HCT116 (cell line): ENCODE data around the gene DIPK1B. TPM values are rescaled to one million over a fixed set of nuclear protein-coding genes. Genes with fewer than 3 reads are reported as not detected.

Experiments used
- ATAC-seq: fragments of 200-7000 bp; cut with Tn5 transposase; 2 replicates; pipeline ENCODE4 v1.9.1; 2020; ENCODE audit warnings: mild to moderate bottlenecking, moderate library complexity
- BruUV-seq: library from RNA; stranded (reverse); fragments of 400-500 nt; replicated peaks from 2 replicates; lab custom pipeline; 2021; lab: Mats Ljungman, UMichigan
- CTCF ChIA-PET: fragments of 300-600 bp; sonication (Branson Sonifier 250); formaldehyde crosslinking; loops from one replicate; lab custom pipeline; 2021; ENCODE audit warnings: antibody characterized with exemption; lab: Charles Lee
- POLR2A ChIA-PET: fragments of 300-600, 350-600 bp; sonication (Branson Sonifier 250); formaldehyde crosslinking; loops from one replicate; lab custom pipeline; 2021; ENCODE audit warnings: antibody characterized with exemption; lab: Charles Lee
- RAD21 ChIA-PET, 2 experiments: fragments of 300-600 bp; sonication (Branson Sonifier 250); formaldehyde crosslinking; loops; one replicate each; lab custom pipeline; 2023; ENCODE audit warnings: low total read pairs in 2 of 2; ENCODE audit not compliant: uncharacterized antibody in 2 of 2, unreplicated experiment in 2 of 2, low non-redundant PET in 1 of 2; lab: Charles Lee
- DNase-seq: peaks from one replicate; pipeline ENCODE4 v3.0.0-alpha.2; 2010; ENCODE audit warnings: low read depth, low spot score
- H2AFZ ChIP-seq: fragments of 200-600 bp; shearing (Covaris generic), sonication (generic); 2 replicates; pipeline ENCODE4 v1.6.1; 2017; ENCODE audit warnings: low read depth, mixed run types, mixed read lengths, antibody characterized with exemption, low read length; ENCODE audit not compliant: poor library complexity, severe bottlenecking
- H3K27ac ChIP-seq: 2 replicates; pipeline ENCODE4 v1.5.1; 2012; ENCODE audit warnings: low read depth, low read length
- H3K27me3 ChIP-seq: fragments of 200-600 bp; sonication (generic); 2 replicates; pipeline ENCODE4 v1.6.1; 2016; ENCODE audit warnings: mixed run types, low read length, mixed read lengths; ENCODE audit not compliant: insufficient read depth
- H3K36me3 ChIP-seq, 2 experiments: fragments of 200-500 bp in 1 of 2; fragments of 200-600 bp in 1 of 2; sonication (Bioruptor generic) in 1 of 2; sonication (generic) in 1 of 2; 2 replicates each; pipeline versions ENCODE4 v1.5.1 to v1.6.1; 2014 to 2016; ENCODE audit warnings: low read length in 2 of 2, inconsistent platforms in 1 of 2, mixed read lengths in 1 of 2, mixed run types in 1 of 2; ENCODE audit not compliant: insufficient read depth in 2 of 2, control insufficient read depth in 1 of 2
- H3K4me1 ChIP-seq, 2 experiments: fragments of 200-600 bp in 1 of 2; sonication (generic) in 1 of 2; 2 replicates each; pipeline versions ENCODE4 v1.5.1 to v1.6.1; 2012 to 2017; ENCODE audit warnings: low read length in 2 of 2, inconsistent platforms in 1 of 2, mild to moderate bottlenecking in 1 of 2, mixed read lengths in 1 of 2, mixed run types in 1 of 2, moderate library complexity in 1 of 2; ENCODE audit not compliant: insufficient read depth in 2 of 2, control insufficient read depth in 1 of 2
- H3K4me2 ChIP-seq: fragments of 200-600 bp; sonication (generic); 2 replicates; pipeline ENCODE4 v1.6.1; 2017; ENCODE audit warnings: mixed run types, low read length, mixed read lengths
- H3K4me3 ChIP-seq, 2 experiments: fragments of 200-600 bp in 1 of 2; sonication (generic) in 1 of 2; replicated peaks in 1 of 2; 2 replicates each; pipeline ENCODE4 v1.5.1; 2011 to 2016; ENCODE audit warnings: low read length in 2 of 2, control low read depth in 1 of 2, low read depth in 1 of 2, mild to moderate bottlenecking in 1 of 2, mixed read lengths in 1 of 2, mixed run types in 1 of 2
- H3K79me2 ChIP-seq: fragments of 200-600 bp; sonication (generic); 2 replicates; pipeline ENCODE4 v1.6.1; 2017; ENCODE audit warnings: mild to moderate bottlenecking, mixed run types, low read length, moderate library complexity, mixed read lengths; ENCODE audit not compliant: insufficient read depth
- H3K9ac ChIP-seq: fragments of 200-600 bp; sonication (generic); 2 replicates; pipeline ENCODE4 v1.6.1; 2016; ENCODE audit warnings: low read length, mixed read lengths
- H3K9me2 ChIP-seq: fragments of 200-600 bp; sonication (generic), shearing (Covaris generic); 2 replicates; pipeline ENCODE4 v1.6.1; 2017; ENCODE audit warnings: mixed run types, mild to moderate bottlenecking, moderate library complexity; ENCODE audit not compliant: insufficient read depth
- H3K9me3 ChIP-seq, 2 experiments: fragments of 200-500 bp in 1 of 2; fragments of 200-600 bp in 1 of 2; sonication (Bioruptor generic) in 1 of 2; sonication (generic) in 1 of 2; 2 replicates each; pipeline ENCODE4 v1.6.1; 2014 to 2017; ENCODE audit warnings: low read length in 2 of 2, mixed read lengths in 2 of 2, inconsistent platforms in 1 of 2, low read depth in 1 of 2, mild to moderate bottlenecking in 1 of 2, mixed run types in 1 of 2, moderate library complexity in 1 of 2; ENCODE audit not compliant: control insufficient read depth in 1 of 2, insufficient read depth in 1 of 2
- H4K20me1 ChIP-seq: fragments of 200-600 bp; sonication (generic), shearing (Covaris generic); 2 replicates; pipeline ENCODE4 v1.6.1; 2017; ENCODE audit warnings: mixed run types, mild to moderate bottlenecking, moderate library complexity; ENCODE audit not compliant: insufficient read depth
- ATF3 ChIP-seq: IDR thresholded peaks from 2 replicates; pipeline ENCODE4 v1.6.1; 2012
- CBX3 ChIP-seq: IDR thresholded peaks from 2 replicates; pipeline ENCODE4 v1.6.1; 2012; ENCODE audit warnings: low read depth
- CEBPB ChIP-seq: IDR thresholded peaks from 2 replicates; pipeline ENCODE4 v1.6.1; 2012; ENCODE audit warnings: low read depth
- ELF1 ChIP-seq: IDR thresholded peaks from 2 replicates; pipeline ENCODE4 v1.6.1; 2012; ENCODE audit warnings: low read depth, borderline replicate concordance
- JUND ChIP-seq: IDR thresholded peaks from 2 replicates; pipeline ENCODE4 v1.6.1; 2012
- RAD21 ChIP-seq: IDR thresholded peaks from 2 replicates; pipeline ENCODE4 v1.6.1; 2012; ENCODE audit warnings: low read depth, mild to moderate bottlenecking
- SP1 ChIP-seq: IDR thresholded peaks from 2 replicates; pipeline ENCODE4 v1.6.1; 2012; ENCODE audit warnings: low read depth
- TCF7L2 ChIP-seq: IDR thresholded peaks from 2 replicates; pipeline ENCODE4 v1.7.0; 2011; ENCODE audit warnings: borderline replicate concordance, inconsistent platforms; ENCODE audit not compliant: insufficient read depth, insufficient read length; ENCODE audit errors: extremely low read depth
- ZBTB33 ChIP-seq: IDR thresholded peaks from 2 replicates; pipeline ENCODE4 v1.6.1; 2011; ENCODE audit warnings: mild to moderate bottlenecking, low read length, moderate library complexity; ENCODE audit not compliant: insufficient replicate concordance; ENCODE audit errors: extremely low read depth
- ZFX ChIP-seq: fragments of 450-650 bp; IDR thresholded peaks from 2 replicates; pipeline ENCODE4 v1.6.1; 2017
- ZNF274 ChIP-seq: fragments of 200-500 bp; sonication (Bioruptor generic); IDR thresholded peaks from 2 replicates; pipeline ENCODE4 v1.6.1; 2014; ENCODE audit warnings: mild to moderate bottlenecking, low read depth, low read length, inconsistent platforms
- intact Hi-C: fragments of 100-400 bp; cut with micrococcal nuclease; formaldehyde crosslinking; loops from 2 replicates; pipeline ENCODE4 v1.10.0; 2022
- total RNA-seq: library from RNA; stranded (reverse); gene quantifications from one replicate; pipeline ENCODE4 v1.2.1, GENCODE V29; 2021; ENCODE audit not compliant: unreplicated experiment
- TF ChIP-seq, protein P1 (sequence below): IDR thresholded peaks from 2 replicates; pipeline ENCODE4 v1.6.1; 2012; ENCODE audit warnings: low read depth
- TF ChIP-seq, protein P2 (sequence below): IDR thresholded peaks from 2 replicates; pipeline ENCODE4 v1.6.1; 2012

Gene DIPK1B
- total RNA-seq, 1 experiment from 2014 or later: 15.6 TPM

DNA sequence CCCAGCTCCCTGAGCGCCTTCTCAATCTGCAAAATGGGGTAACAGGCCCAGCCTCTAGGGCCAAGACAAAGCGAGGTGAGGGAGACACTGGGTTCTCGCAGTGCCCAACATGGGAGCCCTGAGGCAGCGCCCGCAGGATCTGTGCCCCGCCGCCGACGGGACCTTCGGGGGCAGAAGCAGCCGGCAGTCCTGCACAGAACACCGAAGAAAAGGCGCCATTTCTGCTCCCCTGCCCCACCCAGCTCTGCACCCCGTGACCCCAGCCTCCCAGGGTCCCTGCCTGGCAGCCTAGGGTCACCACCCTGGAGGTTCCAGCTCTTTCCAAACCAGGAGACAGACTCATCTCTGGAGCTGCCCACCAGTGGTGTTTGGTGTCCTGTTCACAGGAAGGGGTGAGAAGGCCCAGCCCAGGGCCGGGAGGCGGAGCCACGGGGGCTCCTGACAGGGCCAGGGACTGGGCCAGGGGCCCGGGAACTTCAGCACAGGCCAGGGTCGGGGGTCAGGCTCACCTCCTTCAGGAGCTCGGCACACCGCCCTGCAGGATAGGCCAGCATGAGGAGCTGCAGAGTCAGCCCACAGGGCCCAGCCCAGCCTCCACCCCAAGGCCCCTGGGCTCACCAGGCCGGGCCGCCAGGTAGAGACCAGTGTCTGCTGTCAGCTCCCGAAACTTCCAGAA is 42.4 kb downstream of the DIPK1B start:
- no TSS peak for BruUV-seq
- RAD21 ChIA-PET: no interaction called here
- POLR2A ChIA-PET: no interaction called here
- no peak for ATAC-seq
- CTCF ChIA-PET: interaction anchor here (1.4 kb wide), 1 partner anchor 61 kb away, joined by 4 read pairs; no protein-coding TSS in a partner anchor
- intact Hi-C loops: no loop called here
- Histone ChIP-seq H4K20me1 (no peaks in the 10 kb centered on the region), H3K79me2 (no peaks in the 10 kb centered on the region), H3K36me3 (no peaks in the 10 kb centered on the region), H3K9me2 (no peaks in the 10 kb centered on the region), H3K9me3 (peaks cover 4 to 22% of the 10 kb centered on the region in 2 experiments; a peak in 3 of 4 replicates), H3K4me2 (no peak overlapping the region), H3K4me3 (no peak overlapping the region), H3K9ac (no peak overlapping the region), H3K27ac (no peak overlapping the region), H3K27me3 (no peaks in the 10 kb centered on the region), H3K4me1 (no peaks in the 10 kb centered on the region), H2AFZ (no peak overlapping the region)
- no peak for DNase-seq
- TF ChIP-seq ZBTB33: no peak
- TF ChIP-seq, protein P1, sequence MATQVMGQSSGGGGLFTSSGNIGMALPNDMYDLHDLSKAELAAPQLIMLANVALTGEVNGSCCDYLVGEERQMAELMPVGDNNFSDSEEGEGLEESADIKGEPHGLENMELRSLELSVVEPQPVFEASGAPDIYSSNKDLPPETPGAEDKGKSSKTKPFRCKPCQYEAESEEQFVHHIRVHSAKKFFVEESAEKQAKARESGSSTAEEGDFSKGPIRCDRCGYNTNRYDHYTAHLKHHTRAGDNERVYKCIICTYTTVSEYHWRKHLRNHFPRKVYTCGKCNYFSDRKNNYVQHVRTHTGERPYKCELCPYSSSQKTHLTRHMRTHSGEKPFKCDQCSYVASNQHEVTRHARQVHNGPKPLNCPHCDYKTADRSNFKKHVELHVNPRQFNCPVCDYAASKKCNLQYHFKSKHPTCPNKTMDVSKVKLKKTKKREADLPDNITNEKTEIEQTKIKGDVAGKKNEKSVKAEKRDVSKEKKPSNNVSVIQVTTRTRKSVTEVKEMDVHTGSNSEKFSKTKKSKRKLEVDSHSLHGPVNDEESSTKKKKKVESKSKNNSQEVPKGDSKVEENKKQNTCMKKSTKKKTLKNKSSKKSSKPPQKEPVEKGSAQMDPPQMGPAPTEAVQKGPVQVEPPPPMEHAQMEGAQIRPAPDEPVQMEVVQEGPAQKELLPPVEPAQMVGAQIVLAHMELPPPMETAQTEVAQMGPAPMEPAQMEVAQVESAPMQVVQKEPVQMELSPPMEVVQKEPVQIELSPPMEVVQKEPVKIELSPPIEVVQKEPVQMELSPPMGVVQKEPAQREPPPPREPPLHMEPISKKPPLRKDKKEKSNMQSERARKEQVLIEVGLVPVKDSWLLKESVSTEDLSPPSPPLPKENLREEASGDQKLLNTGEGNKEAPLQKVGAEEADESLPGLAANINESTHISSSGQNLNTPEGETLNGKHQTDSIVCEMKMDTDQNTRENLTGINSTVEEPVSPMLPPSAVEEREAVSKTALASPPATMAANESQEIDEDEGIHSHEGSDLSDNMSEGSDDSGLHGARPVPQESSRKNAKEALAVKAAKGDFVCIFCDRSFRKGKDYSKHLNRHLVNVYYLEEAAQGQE: no peak
- no peak for TF ChIP-seq ATF3
- TF ChIP-seq ELF1: no peak
- no peak for TF ChIP-seq ZNF274
- no peak for TF ChIP-seq SP1
- no peak for TF ChIP-seq JUND
- no peak for TF ChIP-seq ZFX
- no peak for TF ChIP-seq TCF7L2
- no peak for TF ChIP-seq CBX3
- TF ChIP-seq, protein P2, sequence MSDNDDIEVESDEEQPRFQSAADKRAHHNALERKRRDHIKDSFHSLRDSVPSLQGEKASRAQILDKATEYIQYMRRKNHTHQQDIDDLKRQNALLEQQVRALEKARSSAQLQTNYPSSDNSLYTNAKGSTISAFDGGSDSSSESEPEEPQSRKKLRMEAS: no peak
- no peak for TF ChIP-seq CEBPB
- no peak for TF ChIP-seq RAD21
